Esophagus squamous epithelium (tissue), 4 donors: ENCODE data around the gene CCDC51.

Source experiments
- CTCF ChIP-seq, 6 experiments: fragments of 450-650 bp in 4 of 6; fragments of 200-600 bp in 2 of 6; sonication (generic) in 2 of 6; IDR thresholded peaks; one replicate each; pipeline ENCODE4 v1.5.1; 2016 to 2019; ENCODE audit warnings: antibody characterized with exemption in 6 of 6, mild to moderate bottlenecking in 4 of 6, moderate library complexity in 4 of 6
- POLR2A ChIP-seq, 4 donors: fragments of 450-650 bp; IDR thresholded peaks; one replicate each; pipeline ENCODE4 v1.6.1; 2017; ENCODE audit warnings: antibody characterized with exemption in 4 of 4, mild to moderate bottlenecking in 4 of 4, moderate library complexity in 3 of 4

- no peak for TF ChIP-seq CTCF (IDR thresholded peaks at IDR 0.05)
- TF ChIP-seq POLR2A (IDR thresholded peaks at IDR 0.05) = no peak
These were observed 44.2 kb downstream of the CCDC51 start for GRCh38 chr3:48395714-48396113.
